HEK293 (cell line): ENCODE measurements around the gene TRPM6.

Experiments used
- BCL11B ChIP-seq: fragments of 450-650 bp; formaldehyde crosslinking; IDR thresholded peaks from 2 replicates; pipeline ENCODE4 v1.5.1; 2016; ENCODE audit warnings: low read depth, missing biosample characterization, missing genetic modification characterization
- GLI2 ChIP-seq: fragments of 450-650 bp; formaldehyde crosslinking; IDR thresholded peaks from 2 replicates; pipeline ENCODE4; 2017; ENCODE audit warnings: missing biosample characterization, missing genetic modification characterization, low read depth, borderline replicate concordance
- GLIS2 ChIP-seq: fragments of 450-650 bp; formaldehyde crosslinking; IDR thresholded peaks from 2 replicates; pipeline ENCODE4 v1.5.1; 2016; ENCODE audit warnings: missing biosample characterization, missing genetic modification characterization
- IKZF3 ChIP-seq: fragments of 450-650 bp; IDR thresholded peaks from 2 replicates; pipeline ENCODE4 v1.5.0; 2018; ENCODE audit warnings: missing biosample characterization, mild to moderate bottlenecking, missing genetic modification characterization, moderate library complexity
- OSR2 ChIP-seq: fragments of 450-650 bp; formaldehyde crosslinking; IDR thresholded peaks from 2 replicates; pipeline ENCODE4 v1.5.1; 2016; ENCODE audit warnings: missing biosample characterization, missing genetic modification characterization
- SCRT2 ChIP-seq: fragments of 450-650 bp; formaldehyde crosslinking; IDR thresholded peaks from 2 replicates; pipeline ENCODE4 v1.5.1; 2016; ENCODE audit warnings: missing biosample characterization, missing genetic modification characterization
- SETDB1 ChIP-seq: IDR thresholded peaks from one replicate; pipeline ENCODE4 v1.6.1; 2017; ENCODE audit warnings: mild to moderate bottlenecking, low read length, moderate library complexity, mixed read lengths; ENCODE audit not compliant: insufficient read length
- WT1 ChIP-seq: fragments of 450-650 bp; formaldehyde crosslinking; IDR thresholded peaks from 2 replicates; pipeline ENCODE4 v1.5.1; 2016; ENCODE audit warnings: missing biosample characterization, missing genetic modification characterization
- ZBTB26 ChIP-seq: fragments of 450-650 bp; formaldehyde crosslinking; optimal IDR thresholded peaks from 2 replicates; pipeline ENCODE3; 2016; ENCODE audit warnings: missing biosample characterization, mild to moderate bottlenecking, missing genetic modification characterization
- ZFP37 ChIP-seq: fragments of 450-650 bp; formaldehyde crosslinking; IDR thresholded peaks from 2 replicates; pipeline ENCODE4 v1.5.1; 2016; ENCODE audit warnings: missing biosample characterization, missing genetic modification characterization
- ZNF157 ChIP-seq: fragments of 450-650 bp; formaldehyde crosslinking; IDR thresholded peaks from 2 replicates; pipeline ENCODE4 v1.5.1; 2016; ENCODE audit warnings: missing biosample characterization, missing genetic modification characterization
- ZNF16 ChIP-seq: fragments of 450-650 bp; formaldehyde crosslinking; IDR thresholded peaks from 2 replicates; pipeline ENCODE4 v1.5.1; 2016; ENCODE audit warnings: low read depth, missing biosample characterization, missing genetic modification characterization
- ZNF18 ChIP-seq: fragments of 450-650 bp; formaldehyde crosslinking; IDR thresholded peaks from 2 replicates; pipeline ENCODE4 v1.5.1; 2016; ENCODE audit warnings: missing biosample characterization, missing genetic modification characterization
- ZNF184 ChIP-seq: fragments of 450-650 bp; IDR thresholded peaks from 2 replicates; pipeline ENCODE4 v1.5.1; 2018; ENCODE audit warnings: missing biosample characterization, mild to moderate bottlenecking, missing genetic modification characterization
- ZNF221 ChIP-seq: fragments of 450-650 bp; formaldehyde crosslinking; IDR thresholded peaks from 2 replicates; pipeline ENCODE4 v1.5.1; 2017; ENCODE audit warnings: missing biosample characterization, missing genetic modification characterization, borderline replicate concordance
- ZNF311 ChIP-seq: fragments of 450-650 bp; formaldehyde crosslinking; IDR thresholded peaks from 2 replicates; pipeline ENCODE4 v1.5.1; 2017; ENCODE audit warnings: missing biosample characterization, missing genetic modification characterization, borderline replicate concordance
- ZNF335 ChIP-seq: fragments of 450-650 bp; formaldehyde crosslinking; conservative IDR thresholded peaks from 2 replicates; pipeline ENCODE4 v1.5.1; 2016; ENCODE audit warnings: missing biosample characterization, missing genetic modification characterization
- ZNF341 ChIP-seq: fragments of 450-650 bp; formaldehyde crosslinking; IDR thresholded peaks from 2 replicates; pipeline ENCODE4; 2016; ENCODE audit warnings: low read depth, missing biosample characterization, missing genetic modification characterization
- ZNF350 ChIP-seq: fragments of 450-650 bp; formaldehyde crosslinking; IDR thresholded peaks from 2 replicates; pipeline ENCODE4 v1.5.0; 2017; ENCODE audit warnings: missing biosample characterization, mild to moderate bottlenecking, missing genetic modification characterization
- ZNF423 ChIP-seq: fragments of 450-650 bp; formaldehyde crosslinking; IDR thresholded peaks from 2 replicates; pipeline ENCODE4 v1.5.1; 2016; ENCODE audit warnings: missing biosample characterization, missing genetic modification characterization
- ZNF521 ChIP-seq: fragments of 450-650 bp; formaldehyde crosslinking; IDR thresholded peaks from 2 replicates; pipeline ENCODE4 v1.5.1; 2017; ENCODE audit warnings: missing biosample characterization, mild to moderate bottlenecking, missing genetic modification characterization
- ZNF629 ChIP-seq: fragments of 450-650 bp; formaldehyde crosslinking; IDR thresholded peaks from 2 replicates; pipeline ENCODE4 v1.5.1; 2017; ENCODE audit warnings: missing biosample characterization, missing genetic modification characterization
- ZNF704 ChIP-seq: fragments of 450-650 bp; formaldehyde crosslinking; IDR thresholded peaks from 2 replicates; pipeline ENCODE4 v1.5.1; 2016; ENCODE audit warnings: missing biosample characterization, missing genetic modification characterization
- ZNF76 ChIP-seq: fragments of 450-650 bp; formaldehyde crosslinking; IDR thresholded peaks from 2 replicates; pipeline ENCODE4; 2016; ENCODE audit warnings: low read depth, missing biosample characterization, missing genetic modification characterization, borderline replicate concordance
- ZNF785 ChIP-seq: fragments of 450-650 bp; formaldehyde crosslinking; IDR thresholded peaks from 2 replicates; pipeline ENCODE4 v1.5.1; 2016; ENCODE audit warnings: missing biosample characterization, missing genetic modification characterization
- ZNF830 ChIP-seq: fragments of 450-650 bp; IDR thresholded peaks from 2 replicates; pipeline ENCODE4 v1.5.0; 2018; ENCODE audit warnings: missing biosample characterization, missing genetic modification characterization, low read depth, mild to moderate bottlenecking, moderate library complexity
- ZNF843 ChIP-seq: fragments of 450-650 bp; formaldehyde crosslinking; IDR thresholded peaks from 2 replicates; pipeline ENCODE4 v1.5.1; 2016; ENCODE audit warnings: missing biosample characterization, missing genetic modification characterization
- ZSCAN5A ChIP-seq: fragments of 450-650 bp; formaldehyde crosslinking; IDR thresholded peaks from 2 replicates; pipeline ENCODE4 v1.5.1; 2016; ENCODE audit warnings: missing biosample characterization, missing genetic modification characterization

Gene TRPM6

GRCh38 chr9:74887041-74887980, at the start of gene TRPM6 (continued):
- peak; percentile 82 for TF ChIP-seq ZBTB26
- no peak for TF ChIP-seq ZNF785 (tag by site-specific recombination)
- no peak for TF ChIP-seq ZNF521 (tag by site-specific recombination)
- TF ChIP-seq ZNF843 (tag by site-specific recombination) = 0 out of 2 replicates have a peak, but pooled peaks have one; percentile 20
- peak; percentile 99 for TF ChIP-seq ZNF341 (tag by site-specific recombination)
- TF ChIP-seq ZNF184 (tag by site-specific recombination) = no peak
- no peak for TF ChIP-seq ZNF18 (tag by site-specific recombination)
- no peak for TF ChIP-seq ZNF157 (tag by site-specific recombination)
- no peak for TF ChIP-seq ZSCAN5A (tag by site-specific recombination)
- peak; percentile 12; the same call in 1 of the 2 replicates for TF ChIP-seq OSR2 (tag by site-specific recombination)
- peak; percentile 55; the same call in 1 of the 2 replicates for TF ChIP-seq ZNF423 (tag by site-specific recombination)
- no peak for TF ChIP-seq GLI2 (tag by site-specific recombination)
- TF ChIP-seq ZNF830 = no peak
- peak; percentile 78 for TF ChIP-seq IKZF3 (tag by site-specific recombination)
- TF ChIP-seq ZNF629 = 0 out of 2 replicates have a peak, but pooled peaks have one; percentile 25
- peak; percentile 91 for TF ChIP-seq SCRT2 (tag by site-specific recombination)
- TF ChIP-seq ZNF76 (tag by site-specific recombination) = no peak
- TF ChIP-seq ZNF704 (tag by site-specific recombination) = no peak
- TF ChIP-seq ZNF221 (tag by site-specific recombination) = no peak
- TF ChIP-seq ZFP37 (tag by site-specific recombination) = peak; percentile 25; the same call in 1 of the 2 replicates
- no peak for TF ChIP-seq SETDB1
- no peak for TF ChIP-seq ZNF16 (tag by site-specific recombination)
- no peak for TF ChIP-seq BCL11B
- peak; percentile 59; the same call in 1 of the 2 replicates for TF ChIP-seq GLIS2 (tag by site-specific recombination)
- no peak for TF ChIP-seq ZNF311 (tag by site-specific recombination)
- no peak for TF ChIP-seq ZNF350 (tag by site-specific recombination)
- TF ChIP-seq WT1 (tag by site-specific recombination) = no peak
- TF ChIP-seq ZNF335 (tag by site-specific recombination) = peak; percentile 72
